Vagina (tissue), 2 donors: ENCODE measurements around the gene SMARCAL1.

Experiments
- CTCF ChIP-seq, 3 experiments: fragments of 450-650 bp in 2 of 3; fragments of 200-600 bp in 1 of 3; sonication (generic) in 1 of 3; IDR thresholded peaks; one replicate each; pipeline ENCODE4 v1.5.1; 2017 to 2019; ENCODE audit warnings: antibody characterized with exemption in 3 of 3, mild to moderate bottlenecking in 2 of 3, moderate library complexity in 2 of 3
- POLR2A ChIP-seq, 2 donors: fragments of 450-650 bp; IDR thresholded peaks; one replicate each; pipeline ENCODE4 v1.6.1; 2017; ENCODE audit warnings: antibody characterized with exemption in 2 of 2, mild to moderate bottlenecking in 2 of 2, moderate library complexity in 2 of 2
- POLR2AphosphoS5 ChIP-seq, 2 donors: sonication (generic); formaldehyde crosslinking; IDR thresholded peaks; one replicate each; pipeline ENCODE4 v1.9.0; 2017; ENCODE audit warnings: antibody characterized with exemption in 2 of 2, mild to moderate bottlenecking in 2 of 2, low read depth in 1 of 2; ENCODE audit not compliant: insufficient read depth in 1 of 2

- TF ChIP-seq CTCF (IDR thresholded peaks at IDR 0.05) (no peak), POLR2AphosphoS5 (IDR thresholded peaks at IDR 0.05; ENCODE audit: insufficient read depth in 1 of 2, low read depth in 1 of 2) (no peak), POLR2A (IDR thresholded peaks at IDR 0.05) (no peak)
These were observed 1.6 kb downstream of the SMARCAL1 start for GRCh38 chr2:216413882-216414281.
